ENCODE measurements around the gene PIEZO2.

Gene PIEZO2

DNA sequence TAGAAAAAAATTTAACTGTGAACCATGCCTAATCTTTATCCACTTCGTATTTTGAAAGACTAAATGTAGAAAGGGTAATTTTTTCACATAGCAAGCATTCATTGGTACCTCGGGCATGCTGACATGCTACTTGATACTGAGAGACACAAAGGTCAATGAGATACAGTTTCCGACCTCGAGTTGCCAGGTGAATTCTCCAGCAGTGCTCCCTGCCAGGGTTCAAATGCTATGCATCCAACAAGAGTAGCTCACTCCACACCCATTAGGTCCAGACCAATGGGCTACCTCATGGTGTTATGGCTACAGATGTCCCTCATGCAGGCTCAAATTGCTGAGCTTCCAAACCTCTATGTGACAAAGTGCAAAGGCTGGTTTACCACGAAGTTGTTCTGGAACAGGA is 305.8 kb downstream of the PIEZO2 start:
- DNase-seq (ENCODE audit: low read depth): no peak

DNA sequence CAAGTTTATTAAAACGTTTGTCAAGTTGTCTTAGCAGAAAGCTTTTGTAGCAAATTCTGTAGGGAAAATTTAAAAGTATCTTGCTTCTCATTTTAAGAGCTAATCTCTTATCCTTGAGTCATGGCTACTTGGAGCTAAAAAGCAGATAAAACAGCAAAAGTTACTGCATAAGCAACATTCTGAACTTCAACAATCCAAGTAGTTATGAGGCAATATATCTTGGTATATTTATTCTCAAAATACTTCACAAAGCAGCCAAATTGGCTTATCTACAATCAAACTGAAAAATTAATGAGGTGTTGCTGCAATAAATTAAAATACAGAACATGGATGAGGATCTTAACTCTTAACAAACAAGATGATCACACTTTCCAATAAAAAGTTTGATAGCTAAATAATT is 306.5 kb downstream of the PIEZO2 start:
- no peak for DNase-seq (ENCODE audit: low read depth)

DNA sequence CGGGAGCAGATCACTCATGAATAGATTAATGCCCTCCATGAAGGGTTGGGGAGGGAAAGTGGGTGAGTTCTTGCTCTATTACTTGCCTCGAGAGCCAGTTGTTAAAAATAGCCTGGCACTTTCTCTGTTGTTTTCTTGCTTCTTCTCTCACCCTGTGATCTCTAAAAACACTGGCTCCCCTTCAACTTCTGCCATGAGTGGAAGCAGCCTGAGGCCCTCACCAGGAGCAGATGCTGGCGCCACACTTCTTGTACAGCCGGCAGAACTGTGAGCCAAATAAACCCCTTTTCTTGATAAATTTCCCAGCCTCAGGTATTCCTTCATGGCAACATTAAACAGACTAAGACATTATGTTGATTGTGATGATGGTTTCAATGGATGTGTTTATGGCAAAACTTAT is 307.0 kb downstream of the PIEZO2 start:
- DNase-seq (ENCODE audit: low read depth): no peak

DNA sequence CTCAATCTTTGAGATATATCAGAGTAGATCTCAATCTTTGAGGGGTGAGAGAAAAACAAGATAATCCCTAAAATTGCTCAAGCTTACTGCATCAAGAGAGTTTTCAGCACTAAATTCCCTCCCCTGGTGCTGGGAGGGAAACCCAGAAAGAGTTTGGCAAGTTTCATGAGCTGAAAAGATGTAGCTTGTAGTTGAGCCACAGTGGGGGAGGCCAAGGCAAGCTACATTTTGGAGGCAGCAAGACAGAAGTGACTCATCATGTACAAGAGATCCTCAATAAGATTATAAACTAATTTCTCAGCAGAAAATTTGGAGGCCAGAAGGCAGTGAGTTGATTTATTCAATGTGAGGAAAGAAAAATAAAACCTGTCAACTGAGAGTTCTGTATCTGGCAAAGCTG is 308.2 kb downstream of the PIEZO2 start:
- DNase-seq (ENCODE audit: low read depth): no peak

DNA sequence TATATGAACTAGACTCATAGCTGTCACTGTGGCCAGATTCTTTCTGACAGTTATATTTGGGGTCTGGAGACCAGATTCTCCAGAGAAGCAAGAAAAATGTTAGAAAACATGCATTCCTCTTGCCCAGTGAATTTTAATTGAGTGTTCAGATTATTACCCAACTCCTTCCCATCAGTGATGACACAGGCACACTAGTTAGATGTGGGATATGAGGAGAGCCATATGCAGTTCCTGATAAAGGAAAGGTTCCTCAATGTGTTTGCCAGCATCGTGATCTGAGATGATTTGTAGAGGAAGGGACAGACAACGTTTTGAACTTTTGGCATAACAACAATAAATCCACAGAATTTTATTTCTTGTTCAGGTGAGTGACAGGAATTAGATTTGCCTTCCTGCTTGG is 308.6 kb downstream of the PIEZO2 start:
- DNase-seq (ENCODE audit: low read depth): no peak

DNA sequence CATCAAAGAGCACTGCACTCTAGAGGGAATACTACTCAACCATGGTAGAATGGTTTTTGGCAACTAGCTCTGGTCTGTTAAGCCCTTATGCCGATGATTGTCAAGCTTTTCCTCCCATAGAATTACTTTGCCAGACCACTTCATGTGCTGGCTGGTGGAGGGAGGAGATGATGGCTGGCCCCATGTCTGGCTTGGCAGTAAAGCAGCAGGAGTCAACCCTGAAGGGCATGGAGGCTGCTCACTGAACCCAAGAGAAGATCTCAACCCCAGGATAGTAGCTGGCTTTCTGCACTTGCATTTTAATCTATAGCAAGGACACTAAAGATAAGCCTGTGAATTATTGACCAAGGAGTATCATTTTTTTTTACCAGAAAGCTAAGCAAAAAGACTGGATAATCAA is 309.9 kb downstream of the PIEZO2 start:
- no peak for DNase-seq (ENCODE audit: low read depth)

DNA sequence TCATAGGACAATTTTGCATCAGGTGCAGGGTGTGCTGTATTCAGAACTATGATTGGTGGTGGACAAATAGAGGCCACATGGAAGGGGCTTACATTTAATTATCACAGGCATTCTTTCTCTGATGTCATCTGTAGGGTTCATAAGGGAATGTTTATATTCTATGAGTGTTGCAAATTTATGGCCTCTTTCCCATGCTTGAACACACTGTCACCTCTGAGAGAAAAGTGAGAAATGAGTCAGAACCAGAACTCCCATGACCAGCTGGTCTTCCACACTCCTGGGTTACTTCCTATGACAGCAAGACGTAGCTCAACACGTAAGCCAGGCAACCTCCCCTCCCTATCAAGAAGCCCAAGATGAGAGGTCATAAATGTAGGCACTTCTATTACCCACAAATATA is 310.8 kb downstream of the PIEZO2 start:
- no peak for DNase-seq (ENCODE audit: low read depth)

DNA sequence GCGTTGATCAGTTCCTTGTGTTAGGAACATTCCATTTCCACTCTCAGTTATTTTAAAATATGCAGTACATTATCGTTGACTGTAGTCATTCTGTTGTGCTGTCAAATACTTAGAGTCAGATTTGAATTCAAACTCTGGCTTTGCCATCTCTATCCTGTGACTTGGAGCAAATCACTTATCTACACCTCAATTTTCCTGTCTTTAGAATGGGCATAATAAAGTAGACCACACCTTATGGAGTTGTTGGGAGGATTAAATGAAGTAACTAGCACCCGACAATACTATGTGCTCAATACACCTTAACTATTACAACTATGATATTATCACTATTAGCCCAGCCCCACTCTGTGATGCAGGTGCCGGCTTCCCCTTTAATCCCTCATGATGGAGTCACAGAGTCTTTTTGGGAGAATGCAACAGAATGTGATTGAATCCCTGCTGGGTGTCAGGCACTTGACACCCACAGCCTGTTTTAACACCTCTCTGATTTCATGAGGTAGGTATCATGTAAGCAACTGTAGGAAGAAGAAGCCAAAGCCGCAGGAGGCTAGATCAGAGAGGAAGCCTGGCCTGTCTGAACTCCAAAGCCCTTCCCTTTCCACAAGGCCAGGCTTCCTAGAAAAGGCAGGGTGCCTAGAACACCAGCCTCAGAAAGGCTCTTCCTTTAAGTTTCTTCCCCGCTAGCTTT is 315.1 kb downstream of the PIEZO2 start:
- DNase-seq (ENCODE audit: low read depth): no peak

DNA sequence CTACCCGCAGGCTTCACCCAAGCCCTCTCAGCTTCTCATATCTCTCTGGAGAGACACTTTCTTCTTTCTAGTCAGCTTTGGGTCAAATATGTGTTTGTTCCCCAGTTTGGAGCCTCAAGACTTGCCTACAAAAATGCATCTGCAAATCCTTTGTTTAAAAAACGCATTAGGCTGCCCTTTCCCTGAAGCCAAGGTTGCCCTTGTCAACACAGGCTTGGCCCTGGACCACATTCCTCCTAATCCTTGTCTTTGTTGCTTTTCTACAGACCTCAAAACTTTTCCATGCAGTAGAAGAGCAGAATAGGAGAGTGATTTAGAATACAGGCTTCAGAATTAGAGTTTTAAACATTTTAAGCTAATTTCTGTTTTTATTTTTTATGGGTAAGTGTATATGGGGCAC is 315.7 kb downstream of the PIEZO2 start:
- DNase-seq (ENCODE audit: low read depth): no peak

DNA sequence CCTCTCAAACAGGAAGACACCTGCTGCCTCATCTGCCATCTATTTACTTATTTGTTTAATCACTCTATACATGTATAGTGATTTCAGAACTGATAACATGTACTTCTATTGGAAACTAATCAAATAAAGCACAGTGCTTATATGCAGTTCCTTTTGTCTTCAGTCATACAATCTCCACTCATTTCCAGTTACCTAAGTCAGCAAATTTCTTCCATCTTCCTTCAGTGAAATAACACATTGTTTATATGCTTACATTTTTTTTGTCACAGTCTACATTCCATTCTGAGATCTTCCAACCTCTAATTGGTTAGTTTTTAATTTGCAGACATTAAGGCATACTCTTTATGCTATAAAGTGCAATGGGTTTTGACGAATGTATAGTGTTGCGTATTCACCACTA is 323.0 kb downstream of the PIEZO2 start:
- no peak for DNase-seq (ENCODE audit: low read depth)

DNA sequence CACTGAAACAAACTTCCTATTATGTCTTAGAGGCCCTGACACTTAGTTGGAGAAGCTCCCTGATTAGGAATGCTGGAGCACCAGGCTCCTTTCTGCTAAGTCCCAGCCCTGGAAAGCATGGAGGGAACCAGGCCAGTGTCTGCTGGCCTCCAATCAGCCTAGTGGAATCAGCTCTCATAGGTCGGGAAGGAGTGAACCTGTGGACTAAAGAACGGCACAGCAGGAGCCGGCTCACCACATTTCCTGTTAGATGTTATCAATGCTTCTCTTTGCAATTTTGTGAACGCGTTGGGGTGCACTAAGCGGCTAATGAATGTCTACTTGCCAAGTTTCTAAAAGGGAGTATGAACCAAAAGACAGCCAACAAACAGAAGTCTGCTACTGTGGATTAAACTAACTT is 326.9 kb downstream of the PIEZO2 start:
- DNase-seq (ENCODE audit: low read depth): no peak

DNA sequence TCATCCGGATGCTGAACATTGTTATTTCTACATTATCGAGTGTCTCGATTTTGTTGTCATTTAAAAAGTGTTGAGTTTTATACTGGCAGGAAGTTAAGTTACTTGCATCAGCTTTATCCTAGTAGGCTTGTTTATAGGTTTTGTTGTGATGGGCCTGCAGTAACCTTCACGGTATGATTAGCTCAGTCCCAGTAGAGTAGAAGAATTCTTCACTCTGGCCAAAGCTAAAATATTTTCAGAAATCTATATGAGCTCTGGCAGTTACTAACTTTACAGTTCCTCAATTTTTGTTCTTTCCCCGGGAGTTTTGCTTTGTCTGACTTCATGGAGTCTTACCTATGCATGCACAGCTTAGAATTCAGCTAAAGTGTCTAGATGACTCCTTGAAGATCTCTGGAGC is 328.7 kb downstream of the PIEZO2 start:
- no peak for DNase-seq (ENCODE audit: low read depth)

DNA sequence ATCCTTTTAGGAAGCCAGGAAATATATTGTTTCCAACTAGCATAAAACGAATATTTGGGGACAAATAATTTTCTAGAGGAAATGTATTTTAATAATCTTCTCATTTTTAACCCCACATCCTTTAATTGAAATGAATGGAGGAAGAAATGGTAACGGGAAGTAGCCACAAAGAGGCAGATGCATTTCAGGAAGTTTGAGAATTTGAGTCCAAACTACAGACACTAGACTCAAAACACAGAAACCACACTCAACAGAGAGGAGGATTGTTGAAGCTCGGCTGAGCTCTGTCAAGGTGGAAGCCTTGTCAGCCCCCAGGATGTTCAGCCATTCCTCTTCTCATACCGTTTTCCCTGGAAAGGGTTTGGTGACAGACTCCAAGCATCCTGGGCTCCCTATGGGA is 335.0 kb downstream of the PIEZO2 start:
- DNase-seq (ENCODE audit: low read depth): no peak

DNA sequence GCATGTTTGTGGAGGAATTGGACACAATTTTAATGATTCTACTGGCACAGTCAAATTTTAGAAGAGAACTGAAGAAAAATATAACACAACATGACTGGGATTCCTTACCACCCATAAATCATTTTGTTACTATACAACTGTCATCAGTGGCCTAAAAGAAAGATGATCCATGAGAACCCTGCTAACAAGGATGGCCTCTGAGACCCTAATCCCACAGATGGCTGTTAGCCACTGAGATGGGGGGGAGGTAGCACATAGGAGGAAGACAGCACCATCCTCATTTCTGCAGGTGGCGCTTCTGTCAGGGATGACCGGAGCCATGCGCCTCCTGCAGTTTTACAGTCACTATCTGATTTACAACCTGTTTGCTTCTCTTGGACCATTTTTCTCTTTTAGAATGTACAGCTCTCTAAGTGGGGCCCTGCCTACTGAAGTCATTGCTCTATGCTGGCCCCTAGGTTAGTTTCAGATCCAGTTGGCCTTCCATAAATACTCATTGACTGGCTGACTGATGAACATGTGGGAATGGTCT is 343.7 kb downstream of the PIEZO2 start:
- no peak for DNase-seq (ENCODE audit: low read depth)

DNA sequence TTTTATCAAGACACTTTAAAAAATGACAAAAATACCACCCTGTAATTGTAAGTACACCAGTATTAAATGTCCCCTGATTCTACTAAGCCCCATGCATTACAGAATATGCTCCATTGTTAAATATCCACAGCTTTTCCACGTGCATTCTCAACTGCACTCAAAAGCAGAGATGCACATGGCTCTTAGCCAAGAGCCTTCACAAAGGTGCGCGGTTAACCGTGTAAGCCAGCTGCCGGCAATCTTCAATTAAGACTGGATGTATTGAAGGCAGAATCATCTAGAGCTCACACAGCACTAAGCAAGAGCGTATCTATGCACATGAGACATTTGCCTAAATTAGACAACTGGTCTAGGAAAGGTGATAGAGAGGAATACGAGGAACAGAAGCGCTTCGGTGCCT is 345.2 kb downstream of the PIEZO2 start:
- no peak for DNase-seq (ENCODE audit: low read depth)

DNA sequence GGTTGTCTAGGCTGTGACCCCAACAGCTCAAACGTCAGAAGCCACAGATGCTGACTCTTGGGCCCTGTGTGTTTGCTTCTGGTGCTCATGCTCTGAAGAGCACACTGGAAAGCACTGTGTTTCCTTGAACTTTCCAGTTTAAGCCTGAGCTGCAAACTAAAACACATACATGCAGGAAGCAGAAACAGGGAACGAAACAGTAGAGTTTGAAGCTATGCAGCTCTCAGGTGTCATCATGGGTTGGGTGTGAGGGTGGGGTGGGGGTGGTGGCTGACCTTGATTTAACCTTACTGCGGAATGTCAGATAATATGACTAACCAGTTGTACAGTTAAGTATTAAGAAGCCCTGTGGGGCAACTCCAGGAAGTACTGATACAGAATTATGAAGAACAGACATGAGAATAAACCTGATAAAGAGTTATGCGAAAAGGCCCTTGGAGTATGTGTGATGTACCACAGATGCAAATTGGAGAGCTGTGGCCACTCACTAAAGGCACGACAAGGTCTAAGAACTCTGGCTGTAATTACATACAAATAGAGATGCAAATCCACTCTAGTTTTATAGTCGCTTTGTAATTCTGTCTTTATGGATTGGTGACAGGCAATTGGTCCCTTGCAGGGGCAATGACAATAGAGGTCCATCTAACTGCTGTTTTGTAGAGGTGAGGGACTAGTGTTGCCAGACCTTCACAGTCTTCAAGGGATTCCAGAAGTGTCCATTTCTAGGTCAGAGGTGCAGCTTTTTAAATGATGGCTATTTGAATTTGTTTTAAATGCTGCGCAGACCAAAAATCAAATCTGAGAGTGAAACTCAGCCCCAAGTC is 350.4 kb downstream of the PIEZO2 start:
- no peak for DNase-seq (ENCODE audit: low read depth)

DNA sequence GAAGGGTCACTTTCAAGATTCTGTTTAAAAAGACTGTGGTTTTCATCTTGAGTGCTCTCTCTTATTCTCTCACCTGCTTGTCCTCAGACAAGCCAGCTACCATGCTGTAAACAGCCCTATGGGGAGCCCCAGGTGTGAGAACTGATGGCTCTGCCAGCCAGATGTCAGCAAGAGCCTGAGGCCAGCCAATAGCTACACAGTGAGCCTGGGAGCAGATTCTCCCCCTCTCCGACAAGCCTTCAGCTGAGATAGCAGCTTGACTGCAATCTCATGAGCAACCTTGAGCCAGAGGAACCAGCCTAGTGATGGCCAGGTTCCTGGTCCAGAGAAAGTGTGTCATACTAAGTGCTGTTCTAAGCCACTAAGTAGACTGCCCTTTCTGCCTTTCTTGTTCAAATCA is 351.5 kb downstream of the PIEZO2 start:
- no peak for DNase-seq (ENCODE audit: low read depth)

DNA sequence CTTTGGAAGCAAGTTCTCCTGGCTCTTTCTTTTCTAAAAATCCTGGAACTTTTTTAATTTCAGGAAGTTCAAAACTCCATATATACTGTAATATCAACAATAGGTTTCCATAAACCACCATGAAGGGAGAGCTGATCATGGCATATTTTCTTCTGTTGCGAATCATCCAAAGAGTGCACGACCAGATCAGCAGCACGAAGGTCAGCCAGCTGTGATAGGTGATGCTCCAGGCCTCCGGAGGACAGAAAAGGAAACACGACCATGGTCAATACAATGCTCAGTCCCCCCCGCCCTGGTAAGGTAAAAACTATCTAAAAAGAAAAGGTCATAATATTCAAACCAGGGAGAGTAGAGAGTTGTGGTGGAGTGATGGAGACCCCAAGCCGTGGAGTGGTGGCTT is 354.6 kb downstream of the PIEZO2 start:
- no peak for DNase-seq (ENCODE audit: low read depth)

DNA sequence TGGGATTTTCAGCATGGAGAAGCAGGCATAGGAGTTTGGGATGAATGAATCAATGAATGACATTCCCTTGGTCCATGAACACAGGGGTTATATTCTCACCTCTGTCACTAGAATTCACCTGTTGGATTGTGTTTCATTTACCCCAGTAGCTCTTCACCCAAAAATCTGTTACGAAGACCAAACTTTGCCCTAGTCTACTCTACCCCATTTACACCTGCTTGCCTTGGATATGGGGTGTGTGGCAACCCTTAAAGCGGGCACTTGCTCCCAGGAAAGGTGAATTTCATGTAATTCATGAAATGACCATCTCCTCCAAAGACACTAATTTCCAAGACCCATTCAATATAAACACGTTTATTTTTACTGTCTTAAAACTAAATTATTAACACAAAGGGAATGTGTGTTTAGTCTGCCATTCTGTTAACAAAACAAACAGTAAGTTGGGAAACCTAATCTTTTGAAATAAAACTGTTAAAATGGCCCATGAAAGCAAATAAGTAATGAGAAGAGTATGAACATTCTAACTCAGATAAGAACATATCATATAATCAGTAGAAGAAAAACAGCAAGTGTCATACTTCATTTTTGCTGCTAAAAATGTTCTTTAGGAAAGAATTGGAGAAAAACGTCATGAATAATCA is 355.5 kb downstream of the PIEZO2 start:
- DNase-seq (ENCODE audit: low read depth): no peak

DNA sequence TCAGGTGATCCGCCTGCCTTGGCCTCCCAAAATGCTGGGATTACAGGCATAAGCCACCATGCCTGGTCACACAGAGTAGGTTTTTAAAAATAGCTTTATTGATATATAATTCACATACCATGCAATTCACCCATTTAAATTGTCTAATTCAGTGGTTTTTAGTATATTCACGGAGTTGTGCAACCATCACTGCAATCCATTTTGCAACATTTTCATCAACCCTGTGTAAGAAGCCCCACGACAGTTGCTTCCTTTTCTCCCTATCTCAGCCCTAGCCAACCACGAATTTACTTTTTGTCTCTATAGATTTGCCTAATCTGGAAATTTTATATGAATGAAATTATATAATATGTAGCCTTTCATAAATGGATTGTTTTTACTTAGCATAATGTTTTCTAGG is 357.2 kb downstream of the PIEZO2 start:
- no peak for DNase-seq (ENCODE audit: low read depth)

DNA sequence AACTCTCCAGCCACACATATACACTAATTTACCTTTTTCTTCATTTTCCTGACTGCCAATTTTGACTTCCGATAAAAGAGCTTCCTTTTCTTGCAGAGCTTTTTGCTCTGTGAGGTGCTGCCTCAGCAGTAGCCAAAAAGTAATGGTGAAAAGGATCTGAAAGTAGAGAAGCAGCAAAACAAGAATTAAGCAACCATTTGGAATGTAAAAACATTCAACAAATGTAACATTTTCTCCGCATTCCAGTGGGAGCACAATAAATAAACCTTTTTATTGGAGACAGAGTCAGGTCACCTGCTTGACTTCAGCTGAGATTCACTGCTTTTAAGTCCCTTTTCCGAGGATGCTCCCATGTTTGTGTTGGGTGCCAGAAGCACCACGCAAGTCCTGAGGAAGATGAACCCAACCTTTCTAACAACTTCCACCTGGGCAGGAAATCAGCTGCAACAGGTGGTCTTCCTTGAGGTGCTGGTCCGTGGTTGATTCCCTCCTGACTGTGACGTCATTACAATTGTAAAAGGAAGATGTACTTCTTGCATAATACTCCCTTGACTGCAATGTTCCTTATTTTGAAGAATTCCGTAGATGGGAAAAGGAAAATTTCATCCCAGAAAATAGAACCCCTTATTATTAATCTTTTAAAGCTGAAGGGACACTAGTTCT is 358.1 kb downstream of the PIEZO2 start:
- no peak for DNase-seq (ENCODE audit: low read depth)

DNA sequence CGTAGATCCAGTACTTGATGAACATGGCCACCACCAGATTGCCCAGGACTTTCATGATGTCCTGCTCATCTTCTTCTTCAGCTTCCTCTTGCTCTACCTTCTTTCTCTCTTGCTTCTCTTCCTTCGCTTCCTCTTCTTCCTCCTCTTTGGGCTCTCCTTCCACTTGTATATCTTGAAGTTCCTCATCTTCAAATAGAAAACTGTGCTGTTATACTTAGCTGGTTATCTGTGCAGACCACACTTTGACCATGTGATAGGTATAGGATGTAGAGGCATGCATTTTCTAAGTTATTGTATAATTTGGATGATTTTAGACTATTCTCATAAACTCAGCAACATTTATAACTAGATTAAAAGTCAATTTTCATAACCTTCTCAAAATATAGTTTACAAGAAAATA is 360.2 kb downstream of the PIEZO2 start:
- no peak for DNase-seq (ENCODE audit: low read depth)

All from fibroblast of gingiva (primary cell).